NCI-H748 (cell line): ENCODE results near the gene SERPINB2.

ENCODE experiments used
- DNase-seq: peaks from one replicate; lab custom pipeline; 2025; ENCODE audit not compliant: unreplicated experiment; lab: John Stamatoyannopoulos, UW

SERPINB2 gene

DNA sequence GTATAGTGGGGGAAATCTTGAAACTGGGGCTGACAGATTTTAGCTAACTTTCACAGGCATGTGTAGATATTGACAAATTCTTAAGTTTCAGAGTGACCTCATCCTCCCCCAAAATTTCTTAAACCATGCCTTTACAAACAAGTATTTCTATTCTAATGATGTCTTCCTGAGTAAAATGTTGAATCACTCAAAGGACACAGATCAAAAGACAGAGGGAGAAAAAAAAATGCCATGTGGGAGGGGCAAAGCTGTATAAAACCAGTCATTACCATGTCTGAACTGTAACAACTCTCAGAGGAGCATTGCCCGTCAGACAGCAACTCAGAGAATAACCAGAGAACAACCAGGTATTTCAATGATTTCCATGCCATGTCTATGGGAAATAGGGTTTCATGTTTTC, at the start of gene SERPINB2:
Gene SERPINB2, plus strand, starts transcription at position 282 of the 400 bp plus-strand sequence. CDS start 3,740 bp downstream, outside the sequence.
- DNase-seq = no peak

- no peak for DNase-seq
Measured at GRCh38 chr18:63843008-63843407, 44.5 kb upstream of the SERPINB2 start.

DNA sequence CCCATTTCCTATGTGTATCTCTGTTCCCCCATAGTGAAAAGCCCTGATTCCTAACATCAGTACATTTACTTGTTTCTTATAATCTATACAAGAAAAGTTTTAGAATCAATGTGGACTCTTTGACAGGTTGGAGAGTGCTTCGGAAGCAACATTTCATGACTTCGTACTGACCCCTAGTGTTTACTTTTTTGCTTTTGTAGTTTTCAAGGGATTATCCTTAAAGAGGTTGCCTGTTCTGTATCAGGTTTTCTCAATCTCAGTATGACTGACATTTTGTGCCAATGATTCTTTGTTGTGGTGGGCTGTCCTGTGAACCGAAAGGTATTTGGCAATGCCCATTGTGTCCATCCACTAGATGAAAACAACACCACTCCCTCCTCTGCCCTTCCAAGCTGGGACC, 43.3 kb upstream of the SERPINB2 start:
- DNase-seq = peak; percentile 53

GRCh38 chr18:63848159-63848558, 39.3 kb upstream of the SERPINB2 start:
- peak; percentile 83 for DNase-seq

DNA sequence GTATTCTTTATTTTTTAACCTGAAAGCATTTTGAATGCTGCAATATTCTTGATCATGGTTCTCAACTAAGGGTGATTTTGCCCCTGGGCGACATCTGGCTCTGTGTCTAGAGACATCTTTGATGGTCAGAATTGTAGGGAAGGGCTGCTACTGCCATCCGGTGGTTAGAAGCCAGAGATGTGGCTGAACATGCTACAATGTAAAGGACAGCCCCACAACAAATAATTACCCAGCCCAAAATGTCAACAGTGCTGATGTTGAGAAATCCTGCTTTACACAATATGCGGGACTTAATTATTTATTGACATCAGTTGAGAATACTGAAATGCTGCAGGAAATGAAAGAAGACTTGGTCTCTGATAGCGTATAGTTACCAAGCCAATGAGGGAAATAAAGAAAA, 37.5 kb upstream of the SERPINB2 start:
- peak; percentile 85 for DNase-seq

- no peak for DNase-seq
Measured at GRCh38 chr18:63850636-63851035, 36.9 kb upstream of the SERPINB2 start.

DNA sequence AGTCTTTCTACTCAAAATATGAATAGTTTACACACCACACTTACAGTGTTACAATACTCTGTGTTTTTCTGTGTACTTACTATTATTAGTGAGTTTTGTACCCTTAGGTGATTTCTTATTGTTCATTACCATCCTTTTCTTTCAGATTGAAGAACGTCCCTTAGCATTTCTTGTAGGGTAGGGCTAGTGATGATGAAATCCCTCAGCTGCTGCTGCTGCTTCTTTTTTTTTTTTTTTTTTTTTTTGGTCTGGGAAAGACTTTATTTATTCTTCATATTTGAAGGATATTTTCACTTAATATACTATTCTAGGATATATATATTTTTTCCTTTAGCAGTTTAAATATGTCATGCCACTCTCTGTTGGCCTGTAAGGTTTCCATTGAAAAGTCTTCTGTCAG, 29.0 kb upstream of the SERPINB2 start:
- DNase-seq = no peak

- no peak for DNase-seq
Measured at GRCh38 chr18:63859781-63860475, 27.6 kb upstream of the SERPINB2 start.

DNA sequence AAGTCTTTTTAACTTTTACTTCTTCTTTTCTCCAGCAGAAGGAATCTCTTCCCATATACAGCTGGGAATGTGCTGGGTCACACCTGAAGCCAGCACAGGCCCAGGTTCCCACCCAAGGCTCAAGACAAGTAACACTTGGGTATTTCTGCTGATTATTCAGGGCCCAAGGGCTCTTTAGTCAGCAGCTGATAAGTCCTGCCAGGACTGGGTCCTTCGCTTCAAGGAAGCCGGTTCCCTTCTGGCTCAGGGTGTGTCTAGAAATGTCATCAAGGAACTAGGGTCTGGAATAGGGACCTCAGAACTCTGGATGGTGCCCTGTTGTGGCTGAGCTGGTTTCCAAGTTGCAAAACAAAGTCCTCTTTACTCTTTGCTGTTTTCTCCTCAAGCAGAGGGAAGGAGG, 27.0 kb upstream of the SERPINB2 start:
- no peak for DNase-seq

DNA sequence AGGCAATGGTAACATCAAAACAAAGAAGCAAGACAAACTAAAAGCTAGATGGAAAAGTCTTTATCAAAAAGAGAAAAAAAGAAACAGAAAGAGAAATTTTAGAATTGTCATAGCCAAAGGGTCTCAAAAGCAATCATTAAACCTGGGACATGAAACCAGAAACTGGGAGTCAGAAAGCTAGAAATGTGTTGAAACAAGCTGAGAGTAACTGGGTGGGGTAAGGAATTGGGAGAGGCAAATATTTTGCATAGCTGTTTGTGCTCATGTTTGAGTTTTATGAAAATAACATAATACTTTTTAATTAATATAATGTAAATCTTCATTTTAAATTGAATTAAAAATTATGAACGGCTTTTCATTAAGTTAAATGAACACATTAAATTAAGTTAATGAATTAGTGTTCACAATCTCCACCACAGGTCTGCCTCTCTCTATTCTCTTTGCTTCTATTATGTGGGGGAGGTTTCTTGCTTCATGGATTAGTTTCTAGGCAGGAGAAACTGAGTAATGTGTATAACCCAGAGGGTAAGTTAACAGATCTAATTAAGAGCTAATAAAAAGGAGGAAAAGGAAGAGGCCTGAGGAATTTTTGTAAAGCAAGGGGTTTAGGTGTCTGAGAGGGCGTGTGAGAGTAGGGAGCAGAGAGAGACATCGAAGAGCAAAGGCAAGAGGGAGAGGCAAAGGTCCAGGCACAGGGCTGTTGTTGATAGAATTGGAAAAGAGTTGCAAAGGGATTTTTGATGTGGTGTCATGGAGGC, 20.0 kb upstream of the SERPINB2 start:
- no peak for DNase-seq

- no peak for DNase-seq
Measured at GRCh38 chr18:63868546-63868945, 19.0 kb upstream of the SERPINB2 start.

DNA sequence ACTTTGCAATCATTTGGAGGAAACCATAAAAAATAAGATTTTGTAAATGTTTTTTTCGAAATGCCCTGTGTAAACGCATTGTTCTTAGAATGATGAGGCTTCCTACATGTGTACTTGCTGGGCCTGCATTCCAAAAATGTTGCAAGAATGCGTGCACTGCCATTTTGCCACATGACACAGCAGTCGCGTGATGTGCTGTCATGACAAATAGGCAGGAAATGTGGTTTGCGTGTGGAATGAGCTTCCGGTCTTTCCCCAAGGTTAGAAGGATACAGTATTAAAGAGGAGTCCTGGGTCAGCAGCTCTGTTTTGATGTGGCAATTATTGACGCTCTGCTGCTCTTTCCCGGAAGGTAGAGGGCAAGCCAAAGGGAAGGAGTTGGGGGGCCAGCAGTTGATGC, 18.1 kb upstream of the SERPINB2 start:
- no peak for DNase-seq

DNA sequence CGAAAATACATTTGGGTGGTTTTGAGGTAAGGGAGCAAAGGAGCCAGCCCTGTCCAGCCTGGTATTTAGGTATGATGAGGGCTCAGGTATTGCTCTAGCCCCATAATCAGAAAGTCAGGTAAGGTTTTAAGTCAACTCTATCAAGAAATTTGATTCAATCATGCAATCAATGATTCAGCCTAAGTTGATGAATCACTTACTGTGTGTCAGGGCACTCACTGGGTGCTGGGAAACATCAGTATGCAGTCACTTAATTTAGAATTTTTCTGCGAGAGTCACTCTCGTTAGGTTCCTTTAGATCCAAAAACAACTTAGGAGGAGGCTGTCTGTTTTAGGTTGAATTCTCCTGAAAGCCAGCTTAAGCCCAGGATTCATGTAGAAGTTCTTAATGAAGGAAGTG, 17.7 kb upstream of the SERPINB2 start:
- DNase-seq = no peak

- DNase-seq = no peak
Measured at GRCh38 chr18:63871836-63872235, 15.7 kb upstream of the SERPINB2 start.

DNA sequence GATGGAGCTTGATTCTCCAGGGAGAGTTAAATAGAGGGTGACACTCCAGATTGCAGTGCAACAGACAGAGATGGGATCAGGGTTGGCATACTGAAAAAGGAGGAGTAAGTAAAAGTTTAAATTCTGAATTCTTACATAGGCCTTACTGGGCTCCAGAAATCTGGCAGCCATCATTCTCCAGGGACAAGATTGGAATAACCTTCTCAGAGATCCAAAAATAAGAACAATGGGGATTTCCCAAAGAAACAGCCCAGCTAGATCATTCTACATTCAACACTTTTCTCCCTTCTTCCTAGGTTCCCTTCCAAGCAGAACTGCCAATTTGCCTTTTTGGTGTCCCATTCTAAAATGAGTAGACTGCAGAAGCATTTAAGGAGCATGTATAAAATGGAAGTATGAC, 14.9 kb upstream of the SERPINB2 start:
- DNase-seq = no peak

DNA sequence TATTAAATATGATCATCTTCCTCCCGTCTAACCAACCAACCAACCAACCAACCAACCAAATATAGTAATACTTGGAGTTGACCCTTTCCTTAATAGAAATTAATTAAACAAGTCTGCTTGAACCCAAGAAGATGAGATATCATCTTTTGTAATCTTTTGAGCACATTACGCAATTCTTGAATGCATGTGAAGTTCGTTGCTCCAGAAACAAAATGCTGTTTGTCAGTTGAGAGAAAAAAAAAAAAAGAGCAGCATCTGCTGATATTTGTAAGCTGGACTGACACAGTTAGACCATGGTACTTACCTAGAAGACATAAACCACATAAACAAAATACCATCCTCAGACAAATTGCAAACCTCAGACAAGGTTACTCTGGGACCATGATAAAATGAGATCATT, 9.2 kb upstream of the SERPINB2 start:
- DNase-seq = no peak

- no peak for DNase-seq
Measured at GRCh38 chr18:63878925-63879324, 8.6 kb upstream of the SERPINB2 start.

- no peak for DNase-seq
Measured at GRCh38 chr18:63879709-63880108, 7.8 kb upstream of the SERPINB2 start.

DNA sequence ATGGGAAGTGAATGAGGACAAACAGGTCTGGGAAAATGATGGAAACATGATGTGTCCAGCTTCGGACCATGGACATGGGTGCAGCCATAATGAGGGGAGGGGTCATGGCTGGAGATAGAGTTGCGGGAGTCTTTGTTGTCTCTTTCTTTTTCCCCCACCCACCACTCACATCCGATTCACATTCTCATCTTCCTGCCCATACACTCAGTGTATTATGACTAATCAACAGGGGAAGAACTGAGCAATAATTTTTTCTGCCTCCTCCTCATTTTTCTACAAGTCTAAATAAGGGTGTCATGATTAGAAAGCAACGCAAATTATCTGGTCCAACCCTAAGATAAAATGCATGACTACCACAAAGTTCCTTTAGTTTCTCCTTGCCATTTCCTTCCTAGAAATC, 5.7 kb upstream of the SERPINB2 start:
- no peak for DNase-seq

- no peak for DNase-seq
Measured at GRCh38 chr18:63882333-63883141, 5.0 kb upstream of the SERPINB2 start.

GRCh38 chr18:63883617-63884016, 3.9 kb upstream of the SERPINB2 start:
- DNase-seq = no peak
